ENCODE data around the gene DGKZ.

The DGKZ gene

DNA sequence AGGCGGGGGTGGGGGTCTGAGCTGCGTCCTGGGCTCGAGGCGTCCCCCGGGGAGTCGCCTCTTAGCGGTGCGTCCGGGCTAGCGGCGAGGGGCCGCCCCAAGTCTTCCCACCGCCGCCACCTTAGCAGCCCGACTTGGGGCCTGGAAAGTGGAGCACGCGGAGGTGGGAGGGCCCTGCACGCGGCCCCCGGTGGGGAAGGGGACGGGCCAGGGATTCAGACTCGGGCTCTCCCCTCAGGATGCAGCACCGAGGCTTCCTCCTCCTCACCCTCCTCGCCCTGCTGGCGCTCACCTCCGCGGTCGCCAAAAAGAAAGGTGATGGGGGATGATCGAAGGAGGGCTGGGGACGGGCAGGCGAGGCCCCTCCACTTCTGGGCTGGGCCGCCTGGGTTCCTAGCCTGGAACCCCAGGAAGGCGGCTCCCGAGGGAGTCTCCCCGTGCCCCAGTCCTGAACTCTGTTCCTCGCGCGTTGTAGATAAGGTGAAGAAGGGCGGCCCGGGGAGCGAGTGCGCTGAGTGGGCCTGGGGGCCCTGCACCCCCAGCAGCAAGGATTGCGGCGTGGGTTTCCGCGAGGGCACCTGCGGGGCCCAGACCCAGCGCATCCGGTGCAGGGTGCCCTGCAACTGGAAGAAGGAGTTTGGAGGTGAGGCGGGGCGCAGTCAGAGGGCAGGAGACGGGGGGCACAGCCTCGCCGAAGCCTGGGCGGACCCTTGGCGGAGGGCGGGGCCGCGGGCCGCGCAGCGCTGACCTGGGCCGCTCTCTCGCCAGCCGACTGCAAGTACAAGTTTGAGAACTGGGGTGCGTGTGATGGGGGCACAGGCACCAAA is 34.8 kb downstream of the DGKZ start:
- DNase-seq (ENCODE audit: low read depth) = no peak
- TF ChIP-seq, protein P1, sequence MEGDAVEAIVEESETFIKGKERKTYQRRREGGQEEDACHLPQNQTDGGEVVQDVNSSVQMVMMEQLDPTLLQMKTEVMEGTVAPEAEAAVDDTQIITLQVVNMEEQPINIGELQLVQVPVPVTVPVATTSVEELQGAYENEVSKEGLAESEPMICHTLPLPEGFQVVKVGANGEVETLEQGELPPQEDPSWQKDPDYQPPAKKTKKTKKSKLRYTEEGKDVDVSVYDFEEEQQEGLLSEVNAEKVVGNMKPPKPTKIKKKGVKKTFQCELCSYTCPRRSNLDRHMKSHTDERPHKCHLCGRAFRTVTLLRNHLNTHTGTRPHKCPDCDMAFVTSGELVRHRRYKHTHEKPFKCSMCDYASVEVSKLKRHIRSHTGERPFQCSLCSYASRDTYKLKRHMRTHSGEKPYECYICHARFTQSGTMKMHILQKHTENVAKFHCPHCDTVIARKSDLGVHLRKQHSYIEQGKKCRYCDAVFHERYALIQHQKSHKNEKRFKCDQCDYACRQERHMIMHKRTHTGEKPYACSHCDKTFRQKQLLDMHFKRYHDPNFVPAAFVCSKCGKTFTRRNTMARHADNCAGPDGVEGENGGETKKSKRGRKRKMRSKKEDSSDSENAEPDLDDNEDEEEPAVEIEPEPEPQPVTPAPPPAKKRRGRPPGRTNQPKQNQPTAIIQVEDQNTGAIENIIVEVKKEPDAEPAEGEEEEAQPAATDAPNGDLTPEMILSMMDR (IDR thresholded peaks at IDR 0.05; ENCODE audit: low read depth, low read length, missing control alignments) = no peak
- peak overlapping the region; percentile 38; the same call in 1 of the 2 replicates for H3K4me3 ChIP-seq (ENCODE audit: low read depth, low read length)

- no peak overlapping the region for H3K4me3 ChIP-seq (ENCODE audit: low read depth, low read length)
- TF ChIP-seq, protein P1 (IDR thresholded peaks at IDR 0.05; ENCODE audit: low read depth, low read length, missing control alignments) = peak; percentile 34
- no peak for DNase-seq (ENCODE audit: low read depth)
Measured at GRCh38 chr11:46382646-46383403, 35.6 kb downstream of the DGKZ start.

DNA sequence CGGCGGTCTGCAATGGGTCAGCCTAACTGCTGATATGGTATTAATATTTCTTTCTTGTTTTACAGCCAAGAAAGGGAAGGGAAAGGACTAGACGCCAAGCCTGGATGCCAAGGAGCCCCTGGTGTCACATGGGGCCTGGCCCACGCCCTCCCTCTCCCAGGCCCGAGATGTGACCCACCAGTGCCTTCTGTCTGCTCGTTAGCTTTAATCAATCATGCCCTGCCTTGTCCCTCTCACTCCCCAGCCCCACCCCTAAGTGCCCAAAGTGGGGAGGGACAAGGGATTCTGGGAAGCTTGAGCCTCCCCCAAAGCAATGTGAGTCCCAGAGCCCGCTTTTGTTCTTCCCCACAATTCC is 36.1 kb downstream of the DGKZ start:
- DNase-seq (ENCODE audit: low read depth) = no peak
- TF ChIP-seq, protein P1 (IDR thresholded peaks at IDR 0.05; ENCODE audit: low read depth, low read length, missing control alignments) = no peak
- no peak overlapping the region for H3K4me3 ChIP-seq (ENCODE audit: low read depth, low read length)

DNA sequence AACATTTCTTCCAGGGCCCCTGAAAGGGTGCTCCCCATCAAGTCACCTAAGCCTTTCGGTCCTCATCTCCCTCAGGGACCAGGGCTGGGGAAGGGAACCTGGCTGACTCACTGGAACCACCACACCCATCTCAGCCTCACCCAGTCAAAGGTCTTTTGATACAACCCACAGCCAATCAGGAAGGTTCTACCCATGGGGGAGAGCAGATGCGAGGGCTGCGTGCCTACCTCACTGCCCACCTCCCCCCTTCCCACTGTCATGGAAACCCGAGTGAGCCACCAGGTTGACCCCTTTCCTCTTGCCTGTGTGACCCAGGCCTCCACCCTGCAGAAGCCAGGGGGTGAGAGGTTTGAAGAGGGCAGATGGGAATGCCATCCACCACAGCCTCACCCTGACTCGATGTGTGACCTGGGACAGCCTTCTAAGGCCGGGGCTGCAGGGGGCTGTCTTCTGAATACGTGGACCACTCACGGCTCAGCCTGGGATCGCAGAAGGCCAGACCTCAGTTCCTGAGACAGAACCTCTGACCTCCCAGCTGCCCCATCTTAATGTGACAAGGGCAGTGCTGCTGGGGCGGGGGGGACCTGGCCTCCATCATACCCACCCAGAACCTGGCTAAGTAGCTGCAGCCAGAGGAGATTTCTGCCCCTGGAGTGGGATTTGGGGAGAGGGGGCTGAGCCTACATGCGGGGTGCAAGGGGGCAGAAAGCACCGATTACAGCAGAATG is 36.9 kb downstream of the DGKZ start:
- DNase-seq (ENCODE audit: low read depth) = no peak
- H3K4me3 ChIP-seq (ENCODE audit: low read depth, low read length) = no peak overlapping the region
- TF ChIP-seq, protein P1 (IDR thresholded peaks at IDR 0.05; ENCODE audit: low read depth, low read length, missing control alignments) = no peak

DNA sequence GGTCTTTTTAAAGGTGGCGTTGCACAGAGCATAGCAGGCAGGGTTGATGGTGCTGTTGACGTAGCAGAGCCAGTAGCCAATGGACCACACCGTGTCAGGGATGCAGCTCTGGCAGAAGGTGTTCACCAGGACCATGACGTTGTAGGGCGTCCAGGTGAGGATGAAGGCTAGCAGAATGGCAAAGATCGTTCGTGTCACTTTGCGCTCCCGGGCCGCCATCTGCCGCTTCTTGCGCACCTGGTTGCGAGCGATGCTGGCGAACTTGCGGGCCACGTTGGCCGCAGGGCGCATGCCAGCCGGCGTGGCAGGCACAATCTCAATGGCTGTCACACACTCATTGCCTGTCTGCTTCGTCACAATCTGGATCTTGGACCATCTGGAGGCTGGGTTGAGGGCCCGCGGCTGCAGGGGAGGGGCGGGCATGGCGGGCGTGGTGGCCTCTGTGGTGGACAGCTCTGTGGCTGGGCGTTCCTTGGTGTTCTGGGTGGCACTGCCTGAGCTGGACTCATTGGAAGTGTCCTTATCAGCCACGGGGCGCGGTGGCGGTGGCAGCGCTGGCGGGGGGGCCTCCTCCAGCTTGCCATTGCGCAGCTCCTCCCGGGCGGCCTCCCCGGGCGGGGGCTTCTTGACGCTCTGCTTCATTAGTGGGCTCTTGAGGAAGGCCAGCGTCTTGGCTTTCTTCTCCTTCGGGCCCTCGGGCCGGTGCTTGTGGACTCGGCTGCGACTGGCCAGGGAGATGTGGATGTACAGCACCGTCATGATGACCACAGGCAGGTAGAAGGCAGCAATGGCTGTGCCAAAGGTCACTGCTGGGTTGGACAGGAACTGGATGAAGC is 38.1 kb downstream of the DGKZ start:
- no peak for DNase-seq (ENCODE audit: low read depth)
- TF ChIP-seq, protein P1 (IDR thresholded peaks at IDR 0.05; ENCODE audit: low read depth, low read length, missing control alignments) = no peak
- no peak overlapping the region for H3K4me3 ChIP-seq (ENCODE audit: low read depth, low read length)

- TF ChIP-seq, protein P1 (IDR thresholded peaks at IDR 0.05; ENCODE audit: low read depth, low read length, missing control alignments) = no peak
- DNase-seq (ENCODE audit: low read depth) = no peak
- H3K4me3 ChIP-seq (ENCODE audit: low read depth, low read length) = no peak overlapping the region
Measured at GRCh38 chr11:46386005-46386578, 38.8 kb downstream of the DGKZ start.
